Type B pancreatic cell (in vitro differentiated cells): ENCODE measurements around the gene SAE1. TPM values are rescaled to one million over a fixed set of nuclear protein-coding genes. Genes with fewer than 3 reads are reported as not detected.
"Not testable (repeated sequence)": the region's sequence is repeated elsewhere in the genome, so short reads cannot be mapped to it uniquely, and the experiment has no call there.

ENCODE experiments used
- DNase-seq: peaks from one replicate; pipeline ENCODE4 v3.0.0; 2021; ENCODE audit warnings: mixed read lengths; ENCODE audit not compliant: unreplicated experiment; ENCODE audit errors: extremely low spot score
- H3K27ac Mint-ChIP-seq: 2 replicates; pipeline ENCODE4 v1.8.0; 2021; ENCODE audit warnings: mild to moderate bottlenecking, mixed read lengths
- H3K27me3 Mint-ChIP-seq: 2 replicates; pipeline ENCODE4 v1.8.0; 2021; ENCODE audit warnings: mixed read lengths
- H3K36me3 Mint-ChIP-seq: 2 replicates; pipeline ENCODE4 v1.8.0; 2021; ENCODE audit warnings: mixed read lengths
- H3K4me1 Mint-ChIP-seq: one replicate; pipeline ENCODE4 v1.8.0; 2021; ENCODE audit warnings: mixed read lengths; ENCODE audit not compliant: unreplicated experiment
- H3K4me3 Mint-ChIP-seq: 2 replicates; pipeline ENCODE4 v1.8.0; 2021; ENCODE audit warnings: mild to moderate bottlenecking, mixed read lengths
- H3K9me3 Mint-ChIP-seq: 2 replicates; pipeline ENCODE4 v1.8.0; 2021; ENCODE audit warnings: mixed read lengths
- total RNA-seq: library from RNA; stranded (reverse); gene quantifications from 2 replicates; pipeline ENCODE4 v1.2.1, GENCODE V29; 2021; ENCODE audit warnings: low replicate concordance
- TF ChIP-seq, protein P1 (sequence below): fragments of 200-600 bp; sonication (generic); conservative IDR thresholded peaks from 2 replicates; pipeline ENCODE4 v1.5.0; 2021; ENCODE audit warnings: antibody characterized with exemption, mild to moderate bottlenecking

Gene SAE1
- total RNA-seq, 1 donor from 2014 or later: 155 TPM

GRCh38 chr19:47243364-47243775 is 112.7 kb downstream of the SAE1 start:
- H3K4me3 Mint-ChIP-seq: peak overlapping the region; percentile 66
- H3K27ac Mint-ChIP-seq: no peak overlapping the region
- TF ChIP-seq, protein P1, sequence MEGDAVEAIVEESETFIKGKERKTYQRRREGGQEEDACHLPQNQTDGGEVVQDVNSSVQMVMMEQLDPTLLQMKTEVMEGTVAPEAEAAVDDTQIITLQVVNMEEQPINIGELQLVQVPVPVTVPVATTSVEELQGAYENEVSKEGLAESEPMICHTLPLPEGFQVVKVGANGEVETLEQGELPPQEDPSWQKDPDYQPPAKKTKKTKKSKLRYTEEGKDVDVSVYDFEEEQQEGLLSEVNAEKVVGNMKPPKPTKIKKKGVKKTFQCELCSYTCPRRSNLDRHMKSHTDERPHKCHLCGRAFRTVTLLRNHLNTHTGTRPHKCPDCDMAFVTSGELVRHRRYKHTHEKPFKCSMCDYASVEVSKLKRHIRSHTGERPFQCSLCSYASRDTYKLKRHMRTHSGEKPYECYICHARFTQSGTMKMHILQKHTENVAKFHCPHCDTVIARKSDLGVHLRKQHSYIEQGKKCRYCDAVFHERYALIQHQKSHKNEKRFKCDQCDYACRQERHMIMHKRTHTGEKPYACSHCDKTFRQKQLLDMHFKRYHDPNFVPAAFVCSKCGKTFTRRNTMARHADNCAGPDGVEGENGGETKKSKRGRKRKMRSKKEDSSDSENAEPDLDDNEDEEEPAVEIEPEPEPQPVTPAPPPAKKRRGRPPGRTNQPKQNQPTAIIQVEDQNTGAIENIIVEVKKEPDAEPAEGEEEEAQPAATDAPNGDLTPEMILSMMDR: no peak
- H3K36me3 Mint-ChIP-seq: no peaks in the 10 kb centered on the region
- H3K27me3 Mint-ChIP-seq: peaks cover 21% of the 10 kb centered on the region
- peaks cover 9% of the 10 kb centered on the region for H3K4me1 Mint-ChIP-seq
- no peaks in the 10 kb centered on the region for H3K9me3 Mint-ChIP-seq
- DNase-seq: no peak

- Mint-ChIP-seq H3K27ac (no peak overlapping the region), H3K27me3 (peaks cover 18% of the 10 kb centered on the region), H3K9me3 (no peaks in the 10 kb centered on the region), H3K4me1 (peaks cover 7% of the 10 kb centered on the region), H3K36me3 (no peaks in the 10 kb centered on the region), H3K4me3 (peak overlapping the region; percentile 81)
- DNase-seq: peak; percentile 98
- TF ChIP-seq, protein P1: peak; percentile 99
Observed at GRCh38 chr19:47243776-47244547, 113.3 kb downstream of the SAE1 start.

- Mint-ChIP-seq H3K27ac (peak overlapping the region; percentile 68), H3K4me1 (peaks cover 4% of the 10 kb centered on the region), H3K9me3 (no peaks in the 10 kb centered on the region), H3K36me3 (no peaks in the 10 kb centered on the region), H3K27me3 (peaks cover 6% of the 10 kb centered on the region), H3K4me3 (peak overlapping the region; percentile 46)
- no peak for DNase-seq
- TF ChIP-seq, protein P1: peak; percentile 98
Observed at GRCh38 chr19:47247308-47247990, 116.8 kb downstream of the SAE1 start.

DNA sequence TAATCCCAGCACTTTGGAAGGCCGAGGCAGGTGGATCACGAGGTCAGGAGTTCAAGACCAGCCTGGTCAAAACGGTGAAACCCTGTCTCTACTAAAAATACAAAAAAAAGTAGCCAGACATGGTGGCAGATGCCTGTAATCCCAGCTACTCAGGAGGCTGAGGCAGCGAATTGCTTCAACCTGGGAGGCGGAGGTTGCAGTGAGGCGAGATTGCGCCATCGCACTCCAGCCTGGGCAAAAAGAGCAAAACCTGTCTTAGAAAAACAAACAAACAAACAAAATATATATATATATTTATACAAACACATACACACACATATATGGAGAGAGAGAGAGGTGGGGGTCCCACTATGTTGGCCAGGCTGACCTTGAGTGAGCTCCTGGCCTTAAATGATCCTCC is 122.4 kb downstream of the SAE1 start:
- not testable (repeated sequence) for H3K4me1 Mint-ChIP-seq, H3K36me3 Mint-ChIP-seq, H3K9me3 Mint-ChIP-seq, DNase-seq, H3K4me3 Mint-ChIP-seq, H3K27me3 Mint-ChIP-seq
- H3K27ac Mint-ChIP-seq: peak overlapping the region; percentile 86

DNA sequence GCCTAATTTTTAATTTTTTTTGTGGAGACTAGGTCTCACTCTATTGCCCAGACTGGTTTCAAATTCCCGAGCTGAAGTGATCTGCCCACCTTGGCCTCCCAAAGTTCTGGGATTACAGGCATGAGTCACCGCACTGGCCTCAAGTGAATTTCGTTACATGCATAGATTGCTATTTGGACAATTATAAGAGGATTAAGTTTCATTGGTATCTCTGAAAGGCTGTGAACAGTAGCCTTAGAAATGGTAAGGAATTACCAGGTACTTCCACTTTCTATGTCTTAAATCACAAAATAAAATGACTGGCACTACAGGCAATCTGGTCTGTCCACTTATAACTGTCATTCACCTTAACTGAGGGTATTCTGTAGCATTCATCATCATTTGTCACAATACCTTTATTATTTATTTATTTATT is 122.8 kb downstream of the SAE1 start:
- DNase-seq: no peak
- TF ChIP-seq, protein P1: no peak
- Mint-ChIP-seq H3K4me3 (no peak overlapping the region), H3K36me3 (peaks cover 9% of the 10 kb centered on the region), H3K4me1 (peaks cover 11% of the 10 kb centered on the region), H3K9me3 (no peaks in the 10 kb centered on the region), H3K27ac (peak overlapping the region; percentile 86), H3K27me3 (no peaks in the 10 kb centered on the region)

DNA sequence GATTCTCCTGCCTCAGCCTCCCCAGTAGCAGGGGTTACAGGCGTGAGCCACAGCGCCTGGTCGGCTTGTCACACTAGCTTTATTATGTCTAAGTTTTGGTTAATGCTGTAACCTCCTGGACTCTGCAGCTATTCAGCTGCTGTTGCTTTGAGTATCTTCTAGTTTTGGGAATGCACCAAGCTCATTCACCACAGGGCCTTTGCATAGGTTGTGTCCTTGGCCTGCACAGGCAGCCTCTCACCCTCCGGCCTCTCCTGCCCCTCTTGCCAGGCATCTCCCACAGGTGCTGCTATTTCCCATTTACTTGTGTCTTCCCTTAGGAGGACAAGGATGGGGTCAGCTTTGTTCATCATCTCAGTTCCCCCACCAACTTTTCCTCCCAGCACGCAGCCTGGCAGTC is 123.3 kb downstream of the SAE1 start:
- TF ChIP-seq, protein P1: no peak
- Mint-ChIP-seq H3K36me3 (peaks cover 13% of the 10 kb centered on the region), H3K4me1 (peaks cover 11% of the 10 kb centered on the region), H3K27me3 (no peaks in the 10 kb centered on the region), H3K4me3 (peak overlapping the region; percentile 43), H3K9me3 (no peaks in the 10 kb centered on the region), H3K27ac (peak overlapping the region; percentile 60)
- no peak for DNase-seq
